Panc1 (cell line): ENCODE data around the gene C15orf62.

Source experiments
- CTCF ChIP-seq: fragments of 450-650 bp; IDR thresholded peaks from 2 replicates; pipeline ENCODE4 v1.5.1; 2017; ENCODE audit warnings: mild to moderate bottlenecking
- POLR2AphosphoS5 ChIP-seq: IDR thresholded peaks from 2 replicates; pipeline ENCODE4 v1.6.1; 2012; ENCODE audit warnings: mild to moderate bottlenecking, low read depth, low read length, moderate library complexity
- SIN3A ChIP-seq: IDR thresholded peaks from 2 replicates; pipeline ENCODE4 v1.6.1; 2012; ENCODE audit warnings: low read depth, mild to moderate bottlenecking, low read length, moderate library complexity, borderline replicate concordance; ENCODE audit not compliant: insufficient read depth
- TCF7L2 ChIP-seq: IDR thresholded peaks from 2 replicates; pipeline ENCODE4 v1.6.1; 2011; ENCODE audit warnings: mild to moderate bottlenecking, low read depth, low read length, inconsistent platforms
- TF ChIP-seq, protein P1 (sequence below), 2 experiments: IDR thresholded peaks; 2 replicates each; pipeline ENCODE4 v1.6.1; 2011 to 2012; ENCODE audit warnings: low read depth in 2 of 2, control low read depth in 1 of 2, low read length in 1 of 2, mild to moderate bottlenecking in 1 of 2, moderate library complexity in 1 of 2; ENCODE audit not compliant: insufficient read depth in 1 of 2

DNA sequence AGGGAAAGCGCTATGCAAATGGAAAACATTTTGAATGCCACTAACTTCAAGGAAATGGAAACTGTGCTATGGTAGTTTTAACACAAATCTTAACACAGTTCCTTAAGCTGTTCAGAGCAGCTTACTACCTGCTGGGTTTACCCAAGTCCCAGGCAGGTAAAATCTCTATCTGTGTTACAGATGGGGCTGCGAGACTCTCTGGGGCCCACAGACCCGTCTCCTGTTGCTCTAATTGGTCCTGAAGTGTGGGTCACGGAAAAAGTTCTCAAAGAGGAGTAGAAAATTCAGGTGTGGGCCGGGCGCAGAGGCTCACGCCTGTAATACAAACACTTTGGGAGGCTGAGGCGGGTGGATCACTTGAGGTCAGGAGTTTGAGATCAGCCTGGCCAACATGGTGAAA lies 20.2 kb downstream of the C15orf62 start:
- TF ChIP-seq CTCF (no peak), SIN3A (no peak), POLR2AphosphoS5 (no peak), TCF7L2 (no peak)
- TF ChIP-seq, protein P1, sequence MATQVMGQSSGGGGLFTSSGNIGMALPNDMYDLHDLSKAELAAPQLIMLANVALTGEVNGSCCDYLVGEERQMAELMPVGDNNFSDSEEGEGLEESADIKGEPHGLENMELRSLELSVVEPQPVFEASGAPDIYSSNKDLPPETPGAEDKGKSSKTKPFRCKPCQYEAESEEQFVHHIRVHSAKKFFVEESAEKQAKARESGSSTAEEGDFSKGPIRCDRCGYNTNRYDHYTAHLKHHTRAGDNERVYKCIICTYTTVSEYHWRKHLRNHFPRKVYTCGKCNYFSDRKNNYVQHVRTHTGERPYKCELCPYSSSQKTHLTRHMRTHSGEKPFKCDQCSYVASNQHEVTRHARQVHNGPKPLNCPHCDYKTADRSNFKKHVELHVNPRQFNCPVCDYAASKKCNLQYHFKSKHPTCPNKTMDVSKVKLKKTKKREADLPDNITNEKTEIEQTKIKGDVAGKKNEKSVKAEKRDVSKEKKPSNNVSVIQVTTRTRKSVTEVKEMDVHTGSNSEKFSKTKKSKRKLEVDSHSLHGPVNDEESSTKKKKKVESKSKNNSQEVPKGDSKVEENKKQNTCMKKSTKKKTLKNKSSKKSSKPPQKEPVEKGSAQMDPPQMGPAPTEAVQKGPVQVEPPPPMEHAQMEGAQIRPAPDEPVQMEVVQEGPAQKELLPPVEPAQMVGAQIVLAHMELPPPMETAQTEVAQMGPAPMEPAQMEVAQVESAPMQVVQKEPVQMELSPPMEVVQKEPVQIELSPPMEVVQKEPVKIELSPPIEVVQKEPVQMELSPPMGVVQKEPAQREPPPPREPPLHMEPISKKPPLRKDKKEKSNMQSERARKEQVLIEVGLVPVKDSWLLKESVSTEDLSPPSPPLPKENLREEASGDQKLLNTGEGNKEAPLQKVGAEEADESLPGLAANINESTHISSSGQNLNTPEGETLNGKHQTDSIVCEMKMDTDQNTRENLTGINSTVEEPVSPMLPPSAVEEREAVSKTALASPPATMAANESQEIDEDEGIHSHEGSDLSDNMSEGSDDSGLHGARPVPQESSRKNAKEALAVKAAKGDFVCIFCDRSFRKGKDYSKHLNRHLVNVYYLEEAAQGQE (IDR thresholded peaks at IDR 0.05; ENCODE audit: insufficient read depth in 1 of 2, low read depth in 2 of 2, low read length in 1 of 2) = no peak
